C4-2B (cell line): ENCODE data around the gene CRY1.

Experiments
- ZFX ChIP-seq: fragments of 450-650 bp; IDR thresholded peaks from 2 replicates; pipeline ENCODE4 v1.6.1; 2017
- TF ChIP-seq, protein P1 (sequence below): fragments of 450-650 bp; conservative IDR thresholded peaks from 2 replicates; pipeline ENCODE4 v1.5.1; 2017; ENCODE audit warnings: mild to moderate bottlenecking

DNA sequence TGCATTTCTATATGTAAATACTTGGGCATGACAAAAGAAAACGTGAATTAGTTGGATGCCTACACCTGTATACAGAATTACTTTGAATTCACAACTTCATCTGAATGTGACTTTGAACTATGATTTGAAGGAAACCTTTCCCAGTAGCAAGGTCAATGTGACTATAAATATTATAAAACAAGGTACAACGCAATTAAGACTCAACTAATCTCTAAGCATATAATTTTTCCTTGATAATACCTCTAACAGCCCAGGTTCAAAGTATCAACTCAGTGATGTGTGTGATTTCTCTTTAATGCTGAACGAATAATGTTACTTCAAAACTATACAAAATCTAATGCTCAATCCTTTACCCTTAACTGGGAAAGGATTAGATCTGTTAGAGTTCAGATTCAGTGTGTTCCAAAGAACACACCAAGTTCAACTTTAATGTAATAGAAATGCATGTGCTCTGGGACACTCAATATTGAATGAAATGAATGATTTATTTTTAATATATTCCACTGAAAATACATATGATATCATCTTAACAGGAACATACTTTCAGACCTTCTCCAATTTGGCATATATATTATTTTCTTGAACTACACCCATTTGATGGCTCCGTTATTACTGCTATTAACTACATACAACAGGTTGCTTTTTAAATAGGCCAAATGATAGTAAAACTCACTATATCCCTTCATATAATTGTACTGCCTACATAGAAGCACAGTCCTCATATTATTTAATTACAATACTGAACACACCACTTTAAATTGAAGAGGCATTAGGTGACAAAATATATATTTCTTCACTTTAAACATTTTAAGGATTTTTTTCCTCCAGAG, 66.3 kb downstream of the CRY1 start:
- TF ChIP-seq, protein P1, sequence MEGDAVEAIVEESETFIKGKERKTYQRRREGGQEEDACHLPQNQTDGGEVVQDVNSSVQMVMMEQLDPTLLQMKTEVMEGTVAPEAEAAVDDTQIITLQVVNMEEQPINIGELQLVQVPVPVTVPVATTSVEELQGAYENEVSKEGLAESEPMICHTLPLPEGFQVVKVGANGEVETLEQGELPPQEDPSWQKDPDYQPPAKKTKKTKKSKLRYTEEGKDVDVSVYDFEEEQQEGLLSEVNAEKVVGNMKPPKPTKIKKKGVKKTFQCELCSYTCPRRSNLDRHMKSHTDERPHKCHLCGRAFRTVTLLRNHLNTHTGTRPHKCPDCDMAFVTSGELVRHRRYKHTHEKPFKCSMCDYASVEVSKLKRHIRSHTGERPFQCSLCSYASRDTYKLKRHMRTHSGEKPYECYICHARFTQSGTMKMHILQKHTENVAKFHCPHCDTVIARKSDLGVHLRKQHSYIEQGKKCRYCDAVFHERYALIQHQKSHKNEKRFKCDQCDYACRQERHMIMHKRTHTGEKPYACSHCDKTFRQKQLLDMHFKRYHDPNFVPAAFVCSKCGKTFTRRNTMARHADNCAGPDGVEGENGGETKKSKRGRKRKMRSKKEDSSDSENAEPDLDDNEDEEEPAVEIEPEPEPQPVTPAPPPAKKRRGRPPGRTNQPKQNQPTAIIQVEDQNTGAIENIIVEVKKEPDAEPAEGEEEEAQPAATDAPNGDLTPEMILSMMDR, result no peak
- TF ChIP-seq ZFX, result no peak
